Dermis blood vessel endothelial cell (primary cell): ENCODE measurements around the gene A4GALT. TPM values are rescaled to one million over a fixed set of nuclear protein-coding genes. Genes with fewer than 3 reads are reported as not detected.
A peak's percentile ranks its signal among the peaks of the same experiment; 100 is the strongest.

Experiments used
- DNase-seq: peaks from one replicate; pipeline ENCODE4 v3.0.0; 2010
- total RNA-seq: library from RNA; depleted of rRNA; stranded (reverse); fragments of >200 nt; gene quantifications from 2 replicates; pipeline ENCODE4 v1.2.3, GENCODE V29; 2014

A4GALT gene
- total RNA-seq, 1 donor from 2014 or later: 60.2 TPM

GRCh38 chr22:42646569-42647525 is 73.8 kb downstream of the A4GALT start:
- DNase-seq: no peak

DNA sequence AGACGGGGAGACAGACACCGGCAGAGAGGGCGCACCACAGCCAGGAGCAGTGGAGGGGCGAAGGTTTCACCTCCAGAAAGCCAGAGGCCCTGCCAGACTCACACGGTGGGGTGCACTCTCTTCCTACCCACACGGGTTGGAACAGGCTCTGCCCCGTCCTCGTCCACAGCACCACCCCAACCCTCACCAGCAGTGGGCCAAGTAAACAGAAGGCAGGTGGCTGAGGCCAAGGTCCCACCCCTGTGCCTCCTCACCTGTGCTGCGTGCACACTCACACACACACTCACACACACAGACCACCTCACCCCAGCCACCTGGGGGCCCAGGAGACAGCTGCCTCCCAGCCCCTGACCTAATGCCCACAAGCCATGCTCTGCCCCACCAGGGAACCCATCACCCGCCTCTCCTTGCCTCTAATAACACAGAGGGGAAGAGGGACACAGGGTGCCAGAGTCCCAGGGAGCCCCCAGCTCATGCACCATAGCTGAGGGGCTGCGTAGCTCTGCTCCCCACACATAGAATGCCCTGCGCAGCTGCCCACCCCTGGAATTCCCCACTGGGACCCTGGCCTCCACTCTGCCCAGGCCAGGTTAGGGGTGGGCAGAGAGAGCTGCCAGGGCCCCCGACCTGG is 74.6 kb downstream of the A4GALT start:
- DNase-seq: no peak

DNA sequence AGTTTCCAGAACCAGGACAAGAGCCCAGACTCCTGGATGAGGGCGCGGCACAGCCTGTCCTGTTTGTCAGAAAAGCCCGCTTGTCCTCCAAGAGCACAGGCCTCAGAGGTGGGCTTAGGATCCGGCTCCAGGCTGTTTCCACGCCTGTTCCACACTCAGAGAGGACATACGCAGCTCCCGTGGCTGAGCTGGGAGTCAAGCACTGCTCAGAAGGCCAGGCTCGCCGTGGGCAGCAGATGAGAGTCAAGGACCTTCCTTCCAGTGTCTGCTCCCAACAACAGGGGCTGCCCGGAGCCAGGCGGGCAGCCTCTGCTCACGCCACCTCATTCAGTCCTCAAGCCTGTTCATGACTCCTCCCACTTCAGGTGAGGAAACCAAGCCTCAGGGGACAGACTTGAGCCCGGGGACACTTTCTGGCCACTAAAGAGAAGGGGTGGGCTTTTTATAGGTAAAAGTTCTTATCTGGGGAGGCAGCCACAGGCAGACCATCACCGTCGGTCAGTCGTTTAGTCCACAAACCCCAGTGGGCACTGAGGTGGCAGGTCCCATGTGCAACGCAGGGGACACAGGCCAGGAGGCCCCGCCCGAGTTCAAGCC is 75.2 kb downstream of the A4GALT start:
- DNase-seq: peak; percentile 36

GRCh38 chr22:42644422-42645340 is 76.0 kb downstream of the A4GALT start:
- DNase-seq: peak; percentile 81

GRCh38 chr22:42643634-42644421 is 76.8 kb downstream of the A4GALT start:
- no peak for DNase-seq

DNA sequence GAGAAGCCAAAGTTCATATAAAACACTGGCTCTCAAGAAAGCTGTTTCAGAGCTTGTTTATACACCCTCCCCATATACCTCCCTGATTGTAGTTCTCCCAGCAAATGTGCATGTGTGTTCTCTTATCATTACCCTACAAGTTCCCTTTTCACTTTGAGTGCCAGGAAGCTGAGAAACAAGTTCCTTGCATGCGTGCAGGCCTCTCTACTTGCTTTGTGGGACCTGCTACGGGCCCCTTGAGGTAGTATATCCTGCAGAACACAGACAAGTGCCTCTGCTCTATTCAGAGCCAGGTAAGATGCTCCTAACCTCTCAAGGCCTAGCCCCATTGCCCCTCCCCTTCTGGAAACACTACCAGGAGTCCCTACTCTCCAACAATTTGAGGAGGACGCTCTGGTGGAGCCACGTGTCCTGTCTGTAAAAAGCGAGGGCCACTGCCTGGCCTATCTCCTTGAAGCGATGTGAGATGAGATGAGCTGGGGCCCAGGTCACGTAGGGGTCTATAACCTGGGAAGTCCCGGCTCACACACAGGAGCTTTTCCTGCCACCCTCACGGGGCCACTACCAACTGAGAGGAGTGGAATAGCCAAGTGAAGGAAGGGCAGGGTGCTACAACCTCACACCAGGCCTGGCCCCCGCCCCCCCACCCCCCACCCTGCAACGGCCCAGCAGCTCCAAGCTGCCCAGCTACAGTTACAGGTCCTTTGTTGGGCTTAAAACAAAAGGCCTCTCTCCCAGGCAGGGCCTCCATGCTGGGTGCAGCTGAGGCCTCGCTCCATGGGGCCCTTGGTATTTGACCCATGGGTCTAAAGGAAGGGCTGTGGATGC is 77.7 kb downstream of the A4GALT start:
- DNase-seq: no peak

Other genes starting within 250 kb of the A4GALT start
- 30.8 and 61.4 TPM in 2 replicates for gene RRP7A, start 201.1 kb downstream of the A4GALT start, total RNA-seq
- gene SERHL2, start 166.9 kb downstream of the A4GALT start, total RNA-seq: 3.0 and 3.1 TPM in 2 replicates
- 27.9 and 43.3 TPM in 2 replicates for gene POLDIP3, start 106.0 kb downstream of the A4GALT start, total RNA-seq
- gene ATP5MGL, start 80.3 kb downstream of the A4GALT start, total RNA-seq: 0.47 TPM in 1 of 2 replicates, not detected in the other
- 139 and 192 TPM in 2 replicates for gene CYB5R3, start 71.5 kb downstream of the A4GALT start, total RNA-seq
- 67.5 and 74.2 TPM in 2 replicates for gene ARFGAP3, start 136.4 kb upstream of the A4GALT start, total RNA-seq